Gastroesophageal sphincter (tissue), 4 donors: ENCODE results near the gene EHD1. TPM values are rescaled to one million over a fixed set of nuclear protein-coding genes. Genes with fewer than 3 reads are reported as not detected.

Experiments used
- ATAC-seq: fragments of 150-250 bp; one replicate; pipeline ENCODE4 v1.9.1; 2016; ENCODE audit warnings: mild to moderate bottlenecking, moderate library complexity
- H3K27ac ChIP-seq, 4 donors: fragments of 200-600 bp; sonication (generic) in 3 of 4; 1 replicate in 3 of 4; 2 replicates in 1 of 4; pipeline ENCODE4 v1.5.1; 2016 to 2019
- H3K27me3 ChIP-seq: fragments of 200-600 bp; sonication (generic); one replicate; pipeline ENCODE4 v1.5.1; 2019
- H3K36me3 ChIP-seq, 2 donors: fragments of 200-600 bp; sonication (generic); one replicate each; pipeline ENCODE4 v1.5.1; 2019; ENCODE audit warnings: control low read depth in 1 of 2
- H3K4me1 ChIP-seq, 3 donors: fragments of 200-600 bp; sonication (generic); 1 replicate in 2 of 3; 2 replicates in 1 of 3; pipeline ENCODE4 v1.5.1; 2016 to 2019; ENCODE audit warnings: control low read depth in 2 of 3
- H3K4me3 ChIP-seq, 2 donors: fragments of 200-600 bp; sonication (generic); one replicate each; pipeline ENCODE4 v1.5.1; 2019; ENCODE audit warnings: mild to moderate bottlenecking in 1 of 2, moderate library complexity in 1 of 2
- H3K9me3 ChIP-seq, 3 donors: fragments of 200-600 bp; sonication (generic); one replicate each; pipeline ENCODE4 v1.5.1; 2017 to 2019; ENCODE audit warnings: control low read depth in 2 of 3
- EP300 ChIP-seq: sonication (generic); formaldehyde crosslinking; IDR thresholded peaks from one replicate; pipeline ENCODE4 v1.6.1; 2017; ENCODE audit warnings: antibody characterized with exemption, mild to moderate bottlenecking
- POLR2A ChIP-seq, 2 donors: fragments of 450-650 bp; IDR thresholded peaks; one replicate each; pipeline ENCODE4 v1.6.1; 2017; ENCODE audit warnings: antibody characterized with exemption in 2 of 2, mild to moderate bottlenecking in 2 of 2, moderate library complexity in 1 of 2
- POLR2AphosphoS5 ChIP-seq: sonication (generic); formaldehyde crosslinking; IDR thresholded peaks from one replicate; pipeline ENCODE4 v1.6.1; 2017; ENCODE audit warnings: antibody characterized with exemption
- WGBS, 2 donors: methylation state at CpG; one replicate each; pipeline ENCODE4 v1.1.5; 2018; ENCODE audit warnings: low coverage in 1 of 2; 5-methylcytosine and 5-hydroxymethylcytosine counted together
- total RNA-seq, 4 donors: library from RNA; depleted of rRNA; stranded (reverse); fragments of >200 nt; gene quantifications; one replicate each; pipeline ENCODE4 v1.1.0, GENCODE V29; 2016
- TF ChIP-seq, protein P1 (sequence below), 4 experiments: fragments of 200-600 bp in 2 of 4; fragments of 450-650 bp in 2 of 4; sonication (generic) in 1 of 4; IDR thresholded peaks; one replicate each; pipeline ENCODE4 v1.5.1; 2017 to 2019; ENCODE audit warnings: antibody characterized with exemption in 4 of 4, mild to moderate bottlenecking in 2 of 4, moderate library complexity in 2 of 4

The EHD1 gene
- 100 to 1,000 TPM in 2 of 4 donors, 10 to 100 TPM in 2; 92.1 to 188 (median 101) TPM for total RNA-seq

DNA sequence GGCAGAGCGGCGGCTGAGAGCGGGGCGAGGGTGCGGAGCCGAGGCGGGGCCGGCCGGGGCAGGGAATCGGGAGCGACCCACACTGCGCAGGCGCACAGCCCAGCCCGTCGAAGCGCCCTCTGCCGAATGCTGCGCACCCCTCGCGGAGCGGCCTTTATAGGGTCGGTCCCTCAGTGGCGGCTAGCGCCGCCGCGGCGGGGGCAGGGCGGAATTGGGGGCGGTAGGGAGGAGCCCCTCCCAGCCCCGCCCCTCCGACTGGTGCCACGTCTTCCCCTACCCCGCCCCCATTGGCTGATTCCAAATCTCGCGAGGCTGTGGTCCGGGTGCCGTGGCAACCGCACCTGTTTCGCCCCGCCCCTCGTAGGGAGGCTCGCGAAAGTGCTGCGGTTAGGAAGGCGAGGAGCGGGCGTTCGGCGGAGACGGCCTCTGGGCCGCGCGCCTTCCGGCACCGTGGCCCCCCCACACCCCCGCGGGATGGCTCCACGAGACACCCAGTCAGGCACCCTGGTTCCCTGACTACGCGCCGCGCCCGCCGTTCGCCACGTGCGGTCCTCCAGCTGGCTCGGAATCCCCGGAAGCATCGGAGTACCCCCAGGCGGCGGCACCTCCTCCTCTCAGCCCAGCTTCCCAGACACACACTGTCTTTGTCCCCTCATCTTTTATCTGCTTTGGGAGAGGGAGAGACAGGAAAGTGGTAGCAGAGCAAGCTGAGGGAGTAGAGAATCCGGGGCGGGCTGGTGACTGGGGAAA lies at the start of gene EHD1:
EHD1 (minus strand) TSS at position 128 of the 750 bp plus-strand sequence. CDS start 157 bp downstream, outside the sequence.
- peak within 1 kb of the TSS; percentile 73 to 97 (median 97) for H3K27ac ChIP-seq
- peaks cover 0 to 7% of the 10 kb centered on the region in 2 donors for H3K36me3 ChIP-seq
- H3K4me3 ChIP-seq, result peak within 1 kb of the TSS; percentile 74 to 92
- TF ChIP-seq POLR2AphosphoS5 (peak; percentile 99), POLR2A (IDR thresholded peaks at IDR 0.05) (peak; percentile 99), EP300 (no peak)
- TF ChIP-seq, protein P1, sequence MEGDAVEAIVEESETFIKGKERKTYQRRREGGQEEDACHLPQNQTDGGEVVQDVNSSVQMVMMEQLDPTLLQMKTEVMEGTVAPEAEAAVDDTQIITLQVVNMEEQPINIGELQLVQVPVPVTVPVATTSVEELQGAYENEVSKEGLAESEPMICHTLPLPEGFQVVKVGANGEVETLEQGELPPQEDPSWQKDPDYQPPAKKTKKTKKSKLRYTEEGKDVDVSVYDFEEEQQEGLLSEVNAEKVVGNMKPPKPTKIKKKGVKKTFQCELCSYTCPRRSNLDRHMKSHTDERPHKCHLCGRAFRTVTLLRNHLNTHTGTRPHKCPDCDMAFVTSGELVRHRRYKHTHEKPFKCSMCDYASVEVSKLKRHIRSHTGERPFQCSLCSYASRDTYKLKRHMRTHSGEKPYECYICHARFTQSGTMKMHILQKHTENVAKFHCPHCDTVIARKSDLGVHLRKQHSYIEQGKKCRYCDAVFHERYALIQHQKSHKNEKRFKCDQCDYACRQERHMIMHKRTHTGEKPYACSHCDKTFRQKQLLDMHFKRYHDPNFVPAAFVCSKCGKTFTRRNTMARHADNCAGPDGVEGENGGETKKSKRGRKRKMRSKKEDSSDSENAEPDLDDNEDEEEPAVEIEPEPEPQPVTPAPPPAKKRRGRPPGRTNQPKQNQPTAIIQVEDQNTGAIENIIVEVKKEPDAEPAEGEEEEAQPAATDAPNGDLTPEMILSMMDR (IDR thresholded peaks at IDR 0.05), result peak in 3 of 4 experiments; percentile 59 to 64 (median 60)
- peaks cover 0 to 64% (median 30%) of the 10 kb centered on the region in 3 donors for H3K4me1 ChIP-seq
- H3K27me3 ChIP-seq, result no peaks in the 10 kb centered on the region
- ATAC-seq, result peak; percentile 91
- no peaks in the 10 kb centered on the region for H3K9me3 ChIP-seq
- WGBS, 2 donors, result 0 to 1% methylated on average over 2 to 14 of the region's 75 CpGs

DNA sequence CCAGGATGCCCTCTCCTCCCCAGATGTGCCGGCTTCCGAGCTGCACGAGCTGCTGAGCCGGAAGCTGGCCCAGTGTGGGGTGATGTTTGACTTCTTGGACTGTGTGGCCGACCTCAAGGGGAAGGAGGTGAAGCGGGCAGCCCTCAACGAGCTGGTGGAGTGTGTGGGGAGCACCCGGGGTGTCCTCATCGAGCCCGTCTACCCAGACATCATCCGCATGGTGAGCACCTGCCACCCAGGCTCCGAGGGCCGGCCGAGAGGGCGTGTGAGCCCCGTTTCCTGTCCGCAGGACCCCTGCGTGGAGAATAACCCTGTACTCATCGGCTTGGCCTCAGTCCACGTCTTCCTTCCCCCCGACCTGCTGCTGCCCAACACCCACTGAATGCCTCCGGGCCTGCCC lies 48.3 kb upstream of the EHD1 start:
- 77% methylated on average over 9 to 17 of the region's 22 CpGs for WGBS, 2 donors
- Histone ChIP-seq H3K27me3 (no peaks in the 10 kb centered on the region), H3K4me3 (no peak overlapping the region), H3K27ac (no peak overlapping the region), H3K9me3 (no peaks in the 10 kb centered on the region), H3K36me3 (peaks cover 0 to 52% of the 10 kb centered on the region in 2 donors), H3K4me1 (peaks cover 0 to 36% (median 20%) of the 10 kb centered on the region in 3 donors)
- TF ChIP-seq, protein P1 (IDR thresholded peaks at IDR 0.05), result no peak
- TF ChIP-seq POLR2AphosphoS5, result no peak
- TF ChIP-seq POLR2A (IDR thresholded peaks at IDR 0.05), result no peak
- no peak for TF ChIP-seq EP300
- ATAC-seq, result no peak

DNA sequence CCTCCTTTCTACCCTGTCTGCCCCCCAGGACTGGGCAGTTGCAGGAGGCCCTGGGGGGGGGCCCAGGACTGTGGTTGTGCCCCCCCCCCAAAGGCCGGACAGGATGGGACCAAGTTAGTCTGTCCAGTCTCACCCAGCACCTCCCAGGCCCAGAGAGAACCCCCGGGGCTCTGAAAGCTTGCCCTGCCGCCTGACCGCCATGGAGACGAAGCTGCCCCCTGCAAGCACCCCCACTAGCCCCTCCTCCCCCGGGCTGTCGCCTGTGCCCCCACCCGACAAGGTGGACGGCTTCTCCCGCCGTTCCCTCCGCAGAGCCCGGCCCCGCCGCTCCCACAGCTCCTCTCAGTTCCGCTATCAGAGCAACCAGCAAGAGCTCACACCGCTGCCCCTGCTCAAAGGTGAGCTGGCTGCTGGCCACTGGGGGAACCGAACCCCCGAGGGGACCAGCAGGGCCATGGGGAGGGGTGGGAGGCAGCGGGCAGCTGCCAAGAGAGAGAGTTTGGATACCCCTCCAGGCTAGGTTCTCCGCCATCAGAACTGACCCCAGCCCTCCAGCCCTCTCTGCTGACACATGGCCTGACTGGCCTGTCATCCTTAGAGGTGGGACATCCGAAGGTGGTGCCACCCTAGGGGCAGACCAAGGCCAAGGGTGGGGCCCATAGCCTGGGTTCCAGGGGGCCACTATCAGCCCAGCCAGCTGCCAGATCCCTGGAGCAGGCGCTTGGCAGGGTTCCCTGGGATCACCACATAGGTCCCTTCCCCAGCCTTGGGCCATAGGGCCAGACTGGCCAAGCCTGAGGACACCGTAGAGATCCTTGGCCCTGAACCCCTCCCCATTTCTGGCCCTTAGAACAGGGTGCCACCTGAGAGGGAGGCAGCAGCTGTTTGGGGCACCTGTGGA lies 47.4 kb upstream of the EHD1 start:
- H3K4me1 ChIP-seq, result peaks cover 0 to 36% (median 20%) of the 10 kb centered on the region in 3 donors
- TF ChIP-seq, protein P1 (IDR thresholded peaks at IDR 0.05), result no peak
- no peak for TF ChIP-seq POLR2A (IDR thresholded peaks at IDR 0.05)
- no peak for TF ChIP-seq EP300
- TF ChIP-seq POLR2AphosphoS5, result no peak
- H3K27ac ChIP-seq, result peak overlapping the region in 2 of 4 donors; percentile 91 to 97
- no peaks in the 10 kb centered on the region for H3K9me3 ChIP-seq
- peak overlapping the region; percentile 95 to 97 for H3K4me3 ChIP-seq
- WGBS, 2 donors, result 50% methylated on average over 1 of the region's 24 CpGs; no CpG with 5 or more reads in 1 of the 2 donors
- ATAC-seq, result no peak
- peaks cover 0 to 43% of the 10 kb centered on the region in 2 donors for H3K36me3 ChIP-seq
- H3K27me3 ChIP-seq, result no peaks in the 10 kb centered on the region

DNA sequence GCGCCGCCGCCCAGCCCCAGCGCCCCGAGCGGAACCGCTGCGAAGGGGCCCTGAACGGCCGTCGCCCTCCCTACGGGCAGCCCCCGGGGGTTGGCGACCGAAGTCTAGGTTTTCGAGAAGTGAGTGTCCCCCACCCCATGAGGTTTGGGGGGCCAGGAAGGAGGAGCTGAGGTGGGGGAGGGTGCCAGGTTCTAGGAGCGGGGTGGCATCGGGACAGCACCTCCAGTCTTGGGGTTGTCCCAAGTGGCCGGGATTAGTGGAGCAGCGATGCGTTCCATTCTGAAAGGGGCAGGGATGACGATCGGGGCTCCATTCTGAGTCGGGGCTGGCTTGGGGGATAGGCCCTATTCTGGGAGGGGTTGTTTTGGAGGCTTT lies 46.5 kb upstream of the EHD1 start:
- Histone ChIP-seq H3K4me3 (peak overlapping the region; percentile 95 to 97), H3K27ac (peak overlapping the region; percentile 81 to 97 (median 93)), H3K4me1 (peaks cover 0 to 36% (median 20%) of the 10 kb centered on the region in 3 donors), H3K9me3 (no peaks in the 10 kb centered on the region), H3K27me3 (no peaks in the 10 kb centered on the region), H3K36me3 (peaks cover 0 to 34% of the 10 kb centered on the region in 2 donors)
- ATAC-seq, result no peak
- no CpG with 5 or more reads among the region's 24 CpGs for WGBS, 2 donors
- no peak for TF ChIP-seq POLR2A (IDR thresholded peaks at IDR 0.05)
- no peak for TF ChIP-seq POLR2AphosphoS5
- no peak for TF ChIP-seq EP300
